GM19035 (cell line): ENCODE measurements around the gene TEPSIN.

Source experiments
- ATAC-seq: cut with Tn5 transposase; IDR thresholded peaks from one replicate; pipeline ENCODE4 v1.9.1; 2021; ENCODE audit not compliant: unreplicated experiment

TEPSIN gene

DNA sequence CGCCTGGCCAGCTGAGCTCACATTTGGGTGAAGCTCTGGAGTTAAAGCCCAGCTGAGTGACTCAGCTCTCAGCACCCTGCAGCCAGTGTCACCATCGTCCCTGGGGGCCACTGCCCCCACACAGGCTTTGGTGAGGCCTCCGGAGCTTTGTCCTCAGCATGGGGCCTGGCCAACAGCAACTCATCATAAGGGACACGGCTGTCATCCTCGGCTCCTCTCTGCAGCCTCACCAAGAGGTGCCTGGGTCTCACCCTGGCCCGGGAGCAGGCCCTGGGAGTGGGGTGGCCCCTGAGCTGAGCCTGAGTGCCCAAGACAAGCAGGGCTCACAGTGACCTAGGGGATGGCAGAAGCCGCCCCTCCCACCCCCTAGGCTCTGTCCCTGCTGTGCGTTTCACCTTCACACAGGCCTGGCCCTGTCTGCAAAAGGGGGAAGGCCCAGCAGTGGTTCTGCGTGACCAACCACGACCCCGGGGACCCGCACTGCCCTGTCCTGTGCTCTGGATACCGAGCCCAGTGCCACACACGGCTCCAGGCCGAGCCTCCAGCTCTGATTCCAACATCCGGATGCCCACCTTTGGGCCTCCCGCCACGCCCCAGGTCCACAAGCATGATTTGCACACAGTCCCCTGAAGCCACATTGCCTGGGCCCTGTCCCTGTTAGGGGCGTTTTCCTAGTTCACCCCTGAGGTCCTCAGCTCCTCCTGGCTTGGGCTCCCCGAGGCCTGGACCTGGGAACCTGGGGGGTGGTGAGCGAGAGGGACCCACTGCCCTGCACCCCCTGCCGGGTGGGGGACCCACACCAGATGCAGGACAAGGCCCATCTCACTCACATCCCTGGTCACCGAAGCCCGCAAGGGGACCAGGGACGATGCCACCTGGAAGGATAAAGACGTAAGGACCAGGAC is 51.0 kb downstream of the TEPSIN start:
- no peak for ATAC-seq

DNA sequence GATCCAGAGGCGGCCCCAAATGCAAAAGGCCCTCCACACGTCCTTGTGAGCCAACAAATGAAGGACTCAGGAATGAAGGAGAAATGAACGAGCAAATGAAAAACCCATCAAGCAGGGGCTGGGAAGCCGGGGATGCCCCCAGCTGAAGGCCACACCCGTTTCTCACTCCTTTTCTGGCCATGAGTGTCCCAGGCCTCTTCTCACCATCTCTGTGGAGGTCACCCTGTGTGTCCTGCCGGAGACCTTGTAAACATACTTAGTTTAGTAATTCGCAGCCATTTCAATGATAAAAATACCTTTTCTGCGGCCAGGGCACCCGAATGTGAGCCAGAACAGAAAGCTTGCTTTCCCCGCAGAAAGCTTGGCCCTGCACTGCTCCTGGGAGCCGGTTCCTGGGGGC is 51.7 kb downstream of the TEPSIN start:
- no peak for ATAC-seq

DNA sequence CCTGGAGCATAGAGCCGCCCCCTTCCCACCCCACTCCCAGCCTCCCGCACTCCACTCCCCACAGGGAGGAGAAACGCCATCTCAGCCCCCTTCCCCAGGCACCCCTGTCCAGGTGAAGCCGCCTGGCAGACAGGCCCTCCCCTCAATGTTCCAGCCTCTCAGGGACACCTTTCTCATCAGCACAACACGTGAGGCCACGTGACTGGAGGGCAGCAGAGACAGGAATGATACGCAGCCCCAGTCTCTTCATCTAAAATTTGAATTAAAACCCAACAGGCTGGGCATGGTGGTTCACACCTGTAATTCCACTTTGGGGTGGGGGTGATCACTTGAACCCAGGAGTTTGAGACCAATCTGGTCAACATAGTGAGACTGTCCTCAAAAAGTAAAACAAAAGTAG is 52.7 kb downstream of the TEPSIN start:
- no peak for ATAC-seq

DNA sequence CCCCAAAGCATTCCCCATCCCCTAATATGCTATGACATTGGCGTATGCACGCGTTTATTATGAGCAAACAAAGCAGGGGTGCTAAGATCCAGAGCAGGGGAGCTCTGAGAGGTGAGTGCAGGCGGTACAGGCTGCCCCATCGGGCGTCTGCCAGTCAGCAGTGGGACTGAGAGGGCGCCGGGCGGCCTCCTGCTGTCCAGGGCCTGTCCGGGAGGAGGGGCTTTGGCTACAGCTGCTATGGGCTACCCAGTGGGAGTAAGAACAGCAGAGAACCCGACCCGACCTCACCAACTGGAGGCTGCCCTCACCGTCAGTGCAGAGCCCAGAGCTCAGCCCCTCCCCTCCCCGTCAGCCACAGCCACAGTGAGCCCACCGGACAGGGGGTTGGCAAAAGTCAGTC is 54.3 kb downstream of the TEPSIN start:
- no peak for ATAC-seq

DNA sequence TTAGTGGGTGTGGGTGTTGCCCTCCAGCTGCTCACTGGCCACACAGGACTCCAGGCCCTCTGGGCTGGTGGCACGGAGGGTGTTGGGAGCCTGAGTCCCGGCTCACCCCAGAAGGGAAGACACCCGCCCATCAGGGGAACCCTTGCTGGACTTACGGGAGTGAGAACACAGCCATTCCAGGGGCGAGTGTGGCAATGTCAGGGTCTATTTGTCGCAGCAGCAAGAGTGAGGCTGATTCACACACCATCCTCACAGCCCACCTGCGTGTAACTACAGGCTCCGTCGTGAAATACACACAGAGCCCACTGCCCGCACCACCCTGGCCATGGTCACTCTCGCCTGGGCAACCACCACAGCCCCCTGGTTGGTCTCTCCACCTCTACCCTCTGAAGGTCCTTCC is 55.0 kb downstream of the TEPSIN start:
- ATAC-seq, result no peak

DNA sequence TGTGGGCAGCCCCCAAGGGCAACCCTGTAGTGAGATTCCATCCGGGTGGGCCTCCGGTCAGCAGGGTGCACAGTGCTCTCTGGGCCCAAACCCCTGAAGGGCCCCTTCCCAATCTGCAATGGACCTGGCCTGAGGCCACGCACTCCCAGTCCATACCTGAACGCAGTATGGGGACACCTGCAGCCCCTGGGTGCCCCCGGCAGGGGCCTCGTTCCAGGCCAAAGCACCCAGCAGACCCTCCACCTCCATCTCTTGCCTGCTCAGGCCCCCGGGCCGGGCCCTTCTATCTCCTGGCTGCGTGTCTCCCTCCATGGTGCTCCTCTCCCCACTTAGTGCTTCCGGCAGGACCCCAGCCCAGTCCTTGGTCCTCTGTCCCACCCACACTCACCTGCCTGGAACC is 55.5 kb downstream of the TEPSIN start:
- ATAC-seq, result no peak

DNA sequence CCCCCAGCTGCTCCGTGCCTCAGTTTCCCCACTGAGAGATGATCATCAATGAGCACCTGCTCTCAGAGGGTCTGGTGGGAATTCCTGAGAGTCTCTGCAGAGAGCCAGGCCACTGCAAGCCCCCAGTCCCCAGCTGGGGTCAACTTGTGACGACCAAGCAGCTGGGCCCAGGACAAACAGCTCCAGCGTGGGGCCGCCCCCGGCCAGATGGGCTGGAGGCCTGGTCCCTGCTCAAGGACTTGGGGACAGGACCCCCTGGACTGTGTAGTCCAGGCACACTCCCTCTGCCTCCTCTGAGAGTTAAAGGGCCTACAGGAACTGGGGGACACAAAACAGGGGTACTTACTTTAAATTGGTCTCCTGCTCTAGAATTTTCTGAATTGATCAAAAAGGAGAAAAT is 56.3 kb downstream of the TEPSIN start:
- ATAC-seq, result no peak

DNA sequence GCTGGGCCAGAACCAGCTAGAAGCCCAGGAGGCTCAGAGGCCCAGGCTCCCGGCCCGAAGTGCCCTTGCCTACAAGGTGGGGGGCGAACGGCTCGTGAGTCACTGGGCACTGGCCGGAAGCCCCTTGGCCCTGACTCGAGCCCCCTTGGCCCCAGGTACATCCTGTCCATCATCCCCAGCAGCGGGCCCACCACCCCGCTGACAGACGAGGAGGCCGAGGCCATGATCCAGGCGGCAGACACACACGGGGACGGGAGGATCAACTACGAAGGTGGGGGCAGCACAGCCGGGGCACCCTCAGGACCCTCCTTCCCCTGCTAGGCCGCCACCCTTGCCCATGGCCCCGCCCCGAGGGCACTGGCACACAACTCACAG is 57.1 kb downstream of the TEPSIN start:
- ATAC-seq, result no peak

DNA sequence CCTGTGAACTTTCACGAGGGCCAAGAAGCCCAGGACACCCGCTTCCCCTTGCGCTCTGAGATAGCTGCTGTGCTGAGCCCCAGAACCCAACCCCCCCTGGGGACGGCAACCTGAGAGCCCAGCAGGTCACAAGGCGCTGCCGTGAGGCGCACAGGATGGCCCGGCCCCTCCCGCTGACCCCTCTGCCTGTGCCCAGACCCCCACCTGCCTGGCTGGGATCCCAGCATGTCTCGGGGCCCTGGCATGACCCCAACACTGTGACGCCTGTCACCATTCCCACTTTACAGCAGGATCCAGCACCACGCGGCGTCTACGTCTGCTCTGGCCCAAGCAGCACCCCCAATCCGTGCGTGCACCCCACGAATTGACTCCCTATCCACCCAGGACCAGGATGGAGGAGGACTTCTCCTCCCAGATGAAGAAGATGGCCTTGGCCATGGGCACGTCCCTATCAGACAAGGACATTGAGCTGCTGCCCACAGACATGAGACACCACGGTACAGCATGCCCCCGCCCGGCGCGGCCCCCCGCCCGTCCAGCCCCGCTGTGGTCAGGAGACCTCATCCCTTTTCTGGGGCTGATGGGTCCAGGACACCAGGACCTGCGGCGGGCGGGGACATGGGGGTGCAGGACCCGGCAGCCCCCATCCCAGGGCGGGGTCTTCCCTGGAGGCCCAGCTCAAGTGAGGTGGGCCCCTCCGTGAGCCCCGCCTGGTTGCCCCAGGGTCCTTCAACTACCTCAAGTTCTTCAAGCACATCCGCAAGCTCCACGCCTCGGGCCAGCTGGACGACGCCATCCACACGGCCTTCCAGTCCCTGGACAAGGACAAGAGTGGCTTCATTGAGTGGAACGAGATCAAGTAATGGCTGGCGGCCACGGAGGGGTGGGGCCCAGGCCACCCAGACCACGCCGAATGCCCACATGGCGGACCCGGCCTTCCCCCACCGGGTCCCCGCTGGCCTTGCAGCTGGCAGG is 57.7 kb downstream of the TEPSIN start:
- ATAC-seq, result no peak

DNA sequence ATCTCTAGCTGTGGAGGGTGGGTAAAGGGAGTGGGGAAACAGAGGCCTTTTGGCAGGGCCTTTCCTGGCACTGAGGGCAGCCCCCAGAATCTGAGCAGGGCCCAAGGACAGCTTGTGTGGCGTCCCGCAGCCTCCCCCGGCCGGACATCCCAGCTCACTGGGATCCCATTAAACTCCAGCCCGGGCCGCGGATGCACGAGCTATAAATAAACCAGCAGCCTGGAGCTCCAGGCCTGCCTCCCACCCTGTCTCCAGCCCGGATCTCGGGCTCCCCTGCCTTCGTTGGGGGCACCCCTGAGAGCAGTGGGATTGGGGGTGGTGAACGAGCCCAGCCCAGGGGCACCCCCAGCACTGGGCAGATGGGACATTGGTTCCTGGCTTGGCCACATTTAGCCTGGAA is 59.0 kb downstream of the TEPSIN start:
- no peak for ATAC-seq

DNA sequence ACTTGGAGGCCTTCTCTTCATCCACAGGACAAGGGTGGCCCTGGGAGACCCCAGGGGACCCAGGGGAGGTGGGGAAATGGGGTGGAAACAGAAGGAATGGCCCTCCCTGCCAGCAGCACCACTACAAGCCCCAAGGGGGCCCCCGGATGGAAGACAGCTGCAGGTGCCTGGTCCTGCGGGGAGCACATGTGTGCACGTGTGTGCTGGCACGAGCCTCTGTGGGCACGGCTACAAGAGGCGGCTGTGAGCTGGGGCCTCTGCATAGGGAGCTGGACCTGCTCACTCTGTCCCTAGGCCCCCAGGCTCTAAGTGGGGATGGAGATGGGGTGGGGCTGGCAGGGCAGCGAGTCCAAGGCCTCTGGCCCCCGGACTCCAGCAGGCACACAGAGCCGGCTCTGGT is 59.6 kb downstream of the TEPSIN start:
- no peak for ATAC-seq
